Measurements from ENCODE around the gene ISLR2.
"Not testable (repeated sequence)": the region's sequence is repeated elsewhere in the genome, so short reads cannot be mapped to it uniquely, and the experiment has no call there.

The ISLR2 gene, protein sequence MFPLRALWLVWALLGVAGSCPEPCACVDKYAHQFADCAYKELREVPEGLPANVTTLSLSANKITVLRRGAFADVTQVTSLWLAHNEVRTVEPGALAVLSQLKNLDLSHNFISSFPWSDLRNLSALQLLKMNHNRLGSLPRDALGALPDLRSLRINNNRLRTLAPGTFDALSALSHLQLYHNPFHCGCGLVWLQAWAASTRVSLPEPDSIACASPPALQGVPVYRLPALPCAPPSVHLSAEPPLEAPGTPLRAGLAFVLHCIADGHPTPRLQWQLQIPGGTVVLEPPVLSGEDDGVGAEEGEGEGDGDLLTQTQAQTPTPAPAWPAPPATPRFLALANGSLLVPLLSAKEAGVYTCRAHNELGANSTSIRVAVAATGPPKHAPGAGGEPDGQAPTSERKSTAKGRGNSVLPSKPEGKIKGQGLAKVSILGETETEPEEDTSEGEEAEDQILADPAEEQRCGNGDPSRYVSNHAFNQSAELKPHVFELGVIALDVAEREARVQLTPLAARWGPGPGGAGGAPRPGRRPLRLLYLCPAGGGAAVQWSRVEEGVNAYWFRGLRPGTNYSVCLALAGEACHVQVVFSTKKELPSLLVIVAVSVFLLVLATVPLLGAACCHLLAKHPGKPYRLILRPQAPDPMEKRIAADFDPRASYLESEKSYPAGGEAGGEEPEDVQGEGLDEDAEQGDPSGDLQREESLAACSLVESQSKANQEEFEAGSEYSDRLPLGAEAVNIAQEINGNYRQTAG

GRCh38 chr15:74130155-74130848, at the start of gene ISLR2:
TSS of gene ISLR2 (plus strand) at chr15:74130586. CDS start at chr15:74132755, 2,169 bp downstream.
- DNase-seq (ENCODE audit: low read depth) = no peak

GRCh38 chr15:74082450-74082849, 47.9 kb upstream of the ISLR2 start, which contains the start of gene GOLGA6A:
TSS of gene GOLGA6A (minus strand) at chr15:74082550. CDS start at chr15:74082509, 41 bp downstream.
- DNase-seq (ENCODE audit: low read depth) = not testable (repeated sequence)

- DNase-seq (ENCODE audit: low read depth) = not testable (repeated sequence)
These were observed 35.8 kb upstream of the ISLR2 start for GRCh38 chr15:74094567-74094966.

GRCh38 chr15:74095610-74096009, 34.8 kb upstream of the ISLR2 start:
- not testable (repeated sequence) for DNase-seq (ENCODE audit: low read depth)

- not testable (repeated sequence) for DNase-seq (ENCODE audit: low read depth)
These were observed 33.5 kb upstream of the ISLR2 start for GRCh38 chr15:74096753-74097474.

GRCh38 chr15:74099963-74100733, 30.2 kb upstream of the ISLR2 start:
- DNase-seq (ENCODE audit: low read depth) = peak; percentile 81

DNA sequence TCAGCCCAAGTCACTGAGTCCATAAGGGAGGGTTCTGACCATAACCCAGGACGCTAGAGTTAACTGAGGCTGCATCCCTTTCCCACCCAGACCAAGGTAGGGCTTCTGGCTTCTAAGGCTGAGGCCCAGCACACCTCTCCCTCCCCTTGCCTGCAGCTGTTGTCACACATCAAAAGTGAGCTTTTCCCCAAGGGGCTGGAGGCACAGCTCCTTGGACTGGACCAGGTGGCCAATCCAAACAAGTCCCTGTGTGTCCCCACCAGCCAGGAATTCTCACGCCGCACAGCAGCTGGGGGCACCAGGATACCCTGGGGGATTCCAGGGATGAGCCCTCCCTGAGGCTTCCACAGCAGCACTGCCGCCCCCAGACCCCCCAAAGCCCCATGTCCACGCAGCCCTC, 22.3 kb upstream of the ISLR2 start:
- DNase-seq (ENCODE audit: low read depth) = no peak

DNA sequence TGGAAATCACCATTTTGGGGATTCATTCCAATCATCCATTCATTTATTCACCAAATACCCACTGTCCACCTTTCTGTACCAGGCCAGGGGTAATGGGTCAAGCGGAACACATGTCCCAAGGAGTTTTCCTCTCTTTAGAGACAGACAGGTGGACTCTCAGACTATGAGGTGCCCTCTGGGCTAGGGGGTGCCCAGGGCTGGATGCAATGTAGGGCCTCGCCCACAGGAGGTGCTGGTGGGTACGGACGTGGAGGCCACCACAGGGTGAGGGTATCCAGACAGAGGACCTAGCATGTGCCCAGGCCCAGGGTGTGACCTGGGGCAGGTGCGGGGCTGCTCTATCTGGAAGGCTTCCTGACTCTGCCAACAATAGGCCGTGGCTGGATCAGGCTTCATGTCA, 21.8 kb upstream of the ISLR2 start:
- DNase-seq (ENCODE audit: low read depth) = not testable (repeated sequence)

- DNase-seq (ENCODE audit: low read depth) = no peak
These were observed 20.7 kb upstream of the ISLR2 start for GRCh38 chr15:74109713-74110112.

DNA sequence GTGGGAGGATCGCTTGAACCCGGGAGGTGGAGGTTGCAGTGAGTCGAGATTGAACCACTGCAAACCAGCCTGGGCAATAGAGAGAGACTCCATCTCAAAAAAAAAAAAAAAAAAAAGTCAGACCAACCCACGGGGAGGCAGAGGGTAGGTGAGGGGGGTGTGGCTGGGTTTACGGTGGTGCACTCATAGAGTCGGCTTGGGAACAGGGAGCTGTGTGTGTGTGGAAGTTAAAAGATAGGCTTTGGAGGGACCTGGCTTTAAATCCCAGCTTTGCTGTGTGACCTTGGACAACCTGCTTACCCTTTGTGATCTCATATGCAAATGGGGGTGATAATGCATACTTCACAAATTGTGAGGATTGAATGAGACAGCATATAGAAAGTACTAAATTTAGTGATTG, 10.0 kb upstream of the ISLR2 start:
- DNase-seq (ENCODE audit: low read depth) = no peak

- no peak for DNase-seq (ENCODE audit: low read depth)
These were observed 9.3 kb upstream of the ISLR2 start for GRCh38 chr15:74121039-74121438.

DNA sequence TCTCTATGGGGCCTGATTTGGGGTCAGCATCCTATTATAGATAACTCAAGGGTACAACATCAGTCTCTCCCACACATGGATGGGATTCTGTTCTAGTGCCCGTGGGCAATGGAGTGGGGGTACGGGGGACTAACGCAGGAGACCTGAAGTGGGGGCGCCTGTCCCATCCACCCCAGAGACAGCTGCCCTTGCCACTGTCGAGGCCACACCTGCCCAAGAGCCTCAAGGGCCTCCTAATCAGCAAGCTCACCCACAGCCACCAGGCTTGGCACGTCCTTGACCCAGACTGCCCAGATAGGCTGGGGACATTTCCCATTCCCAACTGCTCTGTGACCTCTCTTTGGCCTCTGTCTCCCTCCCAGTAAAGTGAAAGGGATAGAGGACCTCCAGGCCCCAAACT, 8.5 kb upstream of the ISLR2 start:
- DNase-seq (ENCODE audit: low read depth) = no peak

- DNase-seq (ENCODE audit: low read depth) = no peak
These were observed 7.8 kb upstream of the ISLR2 start for GRCh38 chr15:74122403-74123130.

GRCh38 chr15:74123131-74123429, 7.3 kb upstream of the ISLR2 start:
- DNase-seq (ENCODE audit: low read depth) = no peak

DNA sequence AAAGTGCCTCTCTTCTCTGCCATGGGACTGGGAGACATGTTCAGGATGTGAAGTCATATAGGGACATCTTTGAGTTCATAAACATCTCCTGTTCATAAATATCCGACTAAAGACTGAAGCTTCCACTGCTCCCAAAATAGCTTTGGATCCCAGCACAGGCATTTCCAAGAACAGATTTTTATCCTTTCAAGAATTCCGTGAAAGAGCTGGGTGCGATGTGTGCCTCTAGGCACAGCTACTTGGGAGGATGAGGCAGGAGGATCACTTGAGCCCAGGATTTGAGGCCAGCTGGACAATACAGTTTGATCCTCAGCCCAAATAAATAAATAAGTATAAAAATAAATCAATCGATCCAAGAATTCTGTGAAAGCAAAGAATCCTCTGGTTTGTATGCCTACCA, 6.7 kb upstream of the ISLR2 start:
- DNase-seq (ENCODE audit: low read depth) = no peak

DNA sequence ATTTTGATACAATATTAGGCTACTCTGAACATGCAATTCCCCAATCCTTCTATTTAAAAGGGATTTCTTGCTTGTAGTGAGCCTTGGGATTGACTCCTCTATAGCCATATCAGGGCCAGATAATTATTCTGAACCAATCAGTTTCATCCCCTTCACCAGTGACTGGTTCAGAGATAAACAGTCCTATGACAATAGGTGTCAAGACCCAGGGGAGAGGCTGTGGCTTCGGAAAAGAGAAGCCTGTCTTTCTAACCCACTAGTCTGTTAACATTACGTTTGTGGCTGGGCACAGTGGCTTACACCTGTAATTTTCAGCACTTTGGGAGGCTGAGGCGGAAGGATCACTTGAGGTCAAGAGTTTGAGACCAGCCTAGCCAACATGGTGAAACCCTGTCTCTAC, 6.2 kb upstream of the ISLR2 start:
- no peak for DNase-seq (ENCODE audit: low read depth)

DNA sequence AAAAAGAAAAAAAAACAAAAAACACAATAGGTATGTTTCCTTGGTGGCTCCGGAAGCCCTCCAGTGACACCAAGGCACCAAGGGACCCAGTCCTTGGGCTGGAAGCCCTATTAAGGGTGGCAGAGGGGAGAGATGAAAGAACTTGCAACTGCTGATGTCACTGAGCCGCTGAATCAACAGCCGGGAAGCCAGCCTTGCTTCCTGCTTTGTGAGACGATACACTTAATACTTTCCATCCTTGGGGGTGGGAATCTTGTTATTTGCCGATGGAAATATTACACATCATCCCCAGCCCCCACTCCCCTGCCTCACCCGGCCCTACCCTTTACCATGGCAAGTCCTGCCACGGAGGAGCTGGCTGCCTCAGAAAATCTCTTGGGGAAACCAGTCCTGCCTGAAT, 5.6 kb upstream of the ISLR2 start:
- DNase-seq (ENCODE audit: low read depth) = no peak

DNA sequence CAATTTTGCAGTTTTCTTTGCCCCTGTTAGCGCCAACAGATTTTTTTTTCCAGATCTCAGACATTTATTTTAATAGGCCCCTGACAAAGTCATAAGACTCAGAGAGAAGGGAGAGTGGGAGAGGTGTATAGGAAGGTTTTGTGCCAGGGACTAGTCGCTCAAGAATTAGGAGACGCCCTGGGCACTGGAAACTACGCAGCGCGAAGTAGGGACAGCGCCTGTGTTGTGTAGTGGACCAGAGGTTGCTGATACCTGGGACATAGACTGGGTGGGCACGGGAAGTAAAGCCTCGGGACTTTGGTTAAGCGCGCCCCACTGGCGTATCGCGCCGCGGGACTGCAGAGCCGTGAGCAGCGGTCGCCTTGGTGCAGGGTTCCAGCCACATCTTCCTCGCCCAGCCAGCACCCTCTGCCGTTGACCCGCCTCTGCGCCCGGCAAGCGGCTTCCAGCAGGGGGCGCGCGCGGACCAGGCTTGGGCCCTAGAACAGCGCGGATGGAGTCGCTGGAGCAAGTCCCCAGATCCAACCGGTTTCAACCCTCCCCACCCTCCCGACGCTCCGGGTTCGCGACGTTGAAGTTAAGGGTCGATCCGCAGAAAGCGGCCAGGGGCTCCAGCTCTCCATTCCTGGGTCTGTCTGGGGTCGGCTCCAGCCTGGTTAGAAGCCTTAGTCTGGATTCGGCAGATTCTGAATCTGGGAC, 3.0 kb upstream of the ISLR2 start:
- DNase-seq (ENCODE audit: low read depth) = peak; percentile 65

GRCh38 chr15:74127954-74128784, 2.2 kb upstream of the ISLR2 start:
- DNase-seq (ENCODE audit: low read depth) = no peak
